GM12878 (cell line): ENCODE data around the gene NR1D1. TPM values are rescaled to one million over a fixed set of nuclear protein-coding genes. Genes with fewer than 3 reads are reported as not detected.

ENCODE experiments used
- CHD2 ChIP-seq: IDR thresholded peaks from 2 replicates; pipeline ENCODE4 v1.6.1; 2011; ENCODE audit warnings: low read depth, low read length, improper control_type of control experiment, borderline replicate concordance
- HDGF ChIP-seq: fragments of 450-650 bp; IDR thresholded peaks from 2 replicates; pipeline ENCODE4 v1.6.1; 2016; ENCODE audit warnings: antibody characterized with exemption
- IKZF1 ChIP-seq: fragments of 450-650 bp; conservative IDR thresholded peaks from 2 replicates; pipeline ENCODE4 v1.6.1; 2017; ENCODE audit warnings: antibody characterized with exemption, mild to moderate bottlenecking
- MLLT1 ChIP-seq: fragments of 450-650 bp; IDR thresholded peaks from 2 replicates; pipeline ENCODE4 v1.6.1; 2016; ENCODE audit warnings: mild to moderate bottlenecking
- MYB ChIP-seq: fragments of 150-350 bp; IDR thresholded peaks from 2 replicates; pipeline ENCODE4 v1.6.1; 2014; ENCODE audit warnings: mild to moderate bottlenecking, low read depth, low read length, borderline replicate concordance
- NBN ChIP-seq: fragments of 450-650 bp; IDR thresholded peaks from 2 replicates; pipeline ENCODE4 v1.6.1; 2016
- NKRF ChIP-seq: fragments of 450-650 bp; conservative IDR thresholded peaks from 2 replicates; pipeline ENCODE4 v1.6.1; 2017; ENCODE audit warnings: mild to moderate bottlenecking, moderate library complexity
- NR2C1 ChIP-seq: fragments of 450-650 bp; IDR thresholded peaks from 2 replicates; pipeline ENCODE4 v1.6.1; 2017; ENCODE audit warnings: antibody characterized with exemption, mild to moderate bottlenecking, moderate library complexity
- NR2F1 ChIP-seq: fragments of 450-650 bp; conservative IDR thresholded peaks from 2 replicates; pipeline ENCODE4 v1.6.1; 2017; ENCODE audit warnings: mild to moderate bottlenecking
- NRF1 ChIP-seq: conservative IDR thresholded peaks from 2 replicates; pipeline ENCODE4 v1.6.1; 2011; ENCODE audit warnings: mild to moderate bottlenecking, low read depth, low read length, improper control_type of control experiment
- PAX5 ChIP-seq: IDR thresholded peaks from 2 replicates; pipeline ENCODE4 v1.6.1; 2011; ENCODE audit warnings: low read depth, low read length, borderline replicate concordance
- POLR2A ChIP-seq: IDR thresholded peaks from 2 replicates; pipeline ENCODE4 v1.6.1; 2011; ENCODE audit warnings: low read depth, mild to moderate bottlenecking, low read length
- POLR2AphosphoS2 ChIP-seq: IDR thresholded peaks from 2 replicates; pipeline ENCODE4 v1.6.1; 2011; ENCODE audit warnings: low read depth, mild to moderate bottlenecking, low read length, improper control_type of control experiment, moderate library complexity
- RB1 ChIP-seq: fragments of 450-650 bp; formaldehyde crosslinking; IDR thresholded peaks from 2 replicates; pipeline ENCODE4 v1.6.1; 2017; ENCODE audit warnings: mild to moderate bottlenecking, borderline replicate concordance
- RELB ChIP-seq: fragments of 450-650 bp; IDR thresholded peaks from 2 replicates; pipeline ENCODE4 v1.6.1; 2017; ENCODE audit warnings: low read depth, mild to moderate bottlenecking, moderate library complexity
- YY1 ChIP-seq: IDR thresholded peaks from 2 replicates; pipeline ENCODE4 v1.6.1; 2011; ENCODE audit warnings: low read depth, mild to moderate bottlenecking, low read length
- polyA plus RNA-seq, 11 experiments: library from polyadenylated mRNA; depleted of rRNA in 4 of 11; unstranded in 6 of 11; stranded (reverse) in 5 of 11; fragments of >200 nt; fragmentation: Nextera tagmentation in 4 of 11; fragmentation: Illumina TruSeq in 1 of 11; extraction: Ambion mirVana in 4 of 11; extraction: Trizol in 1 of 11; gene quantifications; 1 replicate in 1 of 11; 2 replicates in 10 of 11; pipeline versions ENCODE4 v1.2.1 to v1.2.3, GENCODE V29; 2011 to 2016; ENCODE audit warnings: inconsistent platforms in 2 of 11, missing spikeins in 2 of 11, low read depth in 1 of 11
- total RNA-seq, 4 experiments: library from RNA; depleted of rRNA in 3 of 4; stranded (reverse); fragments of >200 nt in 3 of 4; fragmentation: Illumina TruSeq in 1 of 4; extraction: Trizol in 1 of 4; gene quantifications; 2 replicates each; pipeline versions ENCODE4 v1.2.1 to v1.2.3, GENCODE V29; 2013 to 2021

The NR1D1 gene
- total and polyA plus RNA-seq, 10 of the 15 experiments (the other 5 are each of a cell fraction or from before 2014, with no cell fraction given) = 0.10 to 3.4 (median 0.94) TPM

GRCh38 chr17:40122999-40123810 lies 22.8 kb upstream of the NR1D1 start (continued):
- TF ChIP-seq NKRF = peak; percentile 53; the same call in 1 of the 2 replicates
- peak; percentile 3; the same call in 1 of the 2 replicates for TF ChIP-seq YY1
- peak; percentile 35; the same call in 1 of the 2 replicates for TF ChIP-seq POLR2AphosphoS2
- TF ChIP-seq CHD2 = 0 out of 2 replicates have a peak, but pooled peaks have one; percentile 43
- TF ChIP-seq NR2F1 = peak; percentile 93
- peak; percentile 50 for TF ChIP-seq NRF1
- TF ChIP-seq MYB = no peak
- 0 out of 2 replicates have a peak, but pooled peaks have one; percentile 33 for TF ChIP-seq IKZF1
- TF ChIP-seq RB1 = no peak
- peak; percentile 68 for TF ChIP-seq MLLT1
- TF ChIP-seq POLR2A = peak; percentile 7; the same call in 1 of the 2 replicates
- peak; percentile 78 for TF ChIP-seq NBN
- TF ChIP-seq RELB = peak; percentile 80; the same call in 1 of the 2 replicates
- TF ChIP-seq PAX5 = peak; percentile 41; the same call in 1 of the 2 replicates
- TF ChIP-seq NR2C1 = peak; percentile 78
- TF ChIP-seq HDGF = peak; percentile 71; the same call in 1 of the 2 replicates
